HCT116 (cell line): ENCODE data around the gene POTEJ. TPM values are rescaled to one million over a fixed set of nuclear protein-coding genes. Genes with fewer than 3 reads are reported as not detected.
"Not testable (repeated sequence)": the region's sequence is repeated elsewhere in the genome, so short reads cannot be mapped to it uniquely, and the experiment has no call there.

Experiments used
- ATAC-seq: fragments of 200-7000 bp; cut with Tn5 transposase; 2 replicates; pipeline ENCODE4 v1.9.1; 2020; ENCODE audit warnings: mild to moderate bottlenecking, moderate library complexity
- BruUV-seq: library from RNA; stranded (reverse); fragments of 400-500 nt; replicated peaks from 2 replicates; lab custom pipeline; 2021; lab: Mats Ljungman, UMichigan
- CTCF ChIA-PET: fragments of 300-600 bp; sonication (Branson Sonifier 250); formaldehyde crosslinking; loops from one replicate; lab custom pipeline; 2021; ENCODE audit warnings: antibody characterized with exemption; lab: Charles Lee
- POLR2A ChIA-PET: fragments of 300-600, 350-600 bp; sonication (Branson Sonifier 250); formaldehyde crosslinking; loops from one replicate; lab custom pipeline; 2021; ENCODE audit warnings: antibody characterized with exemption; lab: Charles Lee
- RAD21 ChIA-PET, 2 experiments: fragments of 300-600 bp; sonication (Branson Sonifier 250); formaldehyde crosslinking; loops; one replicate each; lab custom pipeline; 2023; ENCODE audit warnings: low total read pairs in 2 of 2; ENCODE audit not compliant: uncharacterized antibody in 2 of 2, unreplicated experiment in 2 of 2, low non-redundant PET in 1 of 2; lab: Charles Lee
- DNase-seq: peaks from one replicate; pipeline ENCODE4 v3.0.0-alpha.2; 2010; ENCODE audit warnings: low read depth, low spot score
- H2AFZ ChIP-seq: fragments of 200-600 bp; shearing (Covaris generic), sonication (generic); 2 replicates; pipeline ENCODE4 v1.6.1; 2017; ENCODE audit warnings: low read depth, mixed run types, mixed read lengths, antibody characterized with exemption, low read length; ENCODE audit not compliant: poor library complexity, severe bottlenecking
- H3K27ac ChIP-seq: 2 replicates; pipeline ENCODE4 v1.5.1; 2012; ENCODE audit warnings: low read depth, low read length
- H3K27me3 ChIP-seq: fragments of 200-600 bp; sonication (generic); 2 replicates; pipeline ENCODE4 v1.6.1; 2016; ENCODE audit warnings: mixed run types, low read length, mixed read lengths; ENCODE audit not compliant: insufficient read depth
- H3K36me3 ChIP-seq, 2 experiments: fragments of 200-500 bp in 1 of 2; fragments of 200-600 bp in 1 of 2; sonication (Bioruptor generic) in 1 of 2; sonication (generic) in 1 of 2; 2 replicates each; pipeline versions ENCODE4 v1.5.1 to v1.6.1; 2014 to 2016; ENCODE audit warnings: low read length in 2 of 2, inconsistent platforms in 1 of 2, mixed read lengths in 1 of 2, mixed run types in 1 of 2; ENCODE audit not compliant: insufficient read depth in 2 of 2, control insufficient read depth in 1 of 2
- H3K4me1 ChIP-seq, 2 experiments: fragments of 200-600 bp in 1 of 2; sonication (generic) in 1 of 2; 2 replicates each; pipeline versions ENCODE4 v1.5.1 to v1.6.1; 2012 to 2017; ENCODE audit warnings: low read length in 2 of 2, inconsistent platforms in 1 of 2, mild to moderate bottlenecking in 1 of 2, mixed read lengths in 1 of 2, mixed run types in 1 of 2, moderate library complexity in 1 of 2; ENCODE audit not compliant: insufficient read depth in 2 of 2, control insufficient read depth in 1 of 2
- H3K4me2 ChIP-seq: fragments of 200-600 bp; sonication (generic); 2 replicates; pipeline ENCODE4 v1.6.1; 2017; ENCODE audit warnings: mixed run types, low read length, mixed read lengths
- H3K4me3 ChIP-seq, 2 experiments: fragments of 200-600 bp in 1 of 2; sonication (generic) in 1 of 2; replicated peaks in 1 of 2; 2 replicates each; pipeline ENCODE4 v1.5.1; 2011 to 2016; ENCODE audit warnings: low read length in 2 of 2, control low read depth in 1 of 2, low read depth in 1 of 2, mild to moderate bottlenecking in 1 of 2, mixed read lengths in 1 of 2, mixed run types in 1 of 2
- H3K79me2 ChIP-seq: fragments of 200-600 bp; sonication (generic); 2 replicates; pipeline ENCODE4 v1.6.1; 2017; ENCODE audit warnings: mild to moderate bottlenecking, mixed run types, low read length, moderate library complexity, mixed read lengths; ENCODE audit not compliant: insufficient read depth
- H3K9ac ChIP-seq: fragments of 200-600 bp; sonication (generic); 2 replicates; pipeline ENCODE4 v1.6.1; 2016; ENCODE audit warnings: low read length, mixed read lengths
- H3K9me2 ChIP-seq: fragments of 200-600 bp; sonication (generic), shearing (Covaris generic); 2 replicates; pipeline ENCODE4 v1.6.1; 2017; ENCODE audit warnings: mixed run types, mild to moderate bottlenecking, moderate library complexity; ENCODE audit not compliant: insufficient read depth
- H3K9me3 ChIP-seq, 2 experiments: fragments of 200-500 bp in 1 of 2; fragments of 200-600 bp in 1 of 2; sonication (Bioruptor generic) in 1 of 2; sonication (generic) in 1 of 2; 2 replicates each; pipeline ENCODE4 v1.6.1; 2014 to 2017; ENCODE audit warnings: low read length in 2 of 2, mixed read lengths in 2 of 2, inconsistent platforms in 1 of 2, low read depth in 1 of 2, mild to moderate bottlenecking in 1 of 2, mixed run types in 1 of 2, moderate library complexity in 1 of 2; ENCODE audit not compliant: control insufficient read depth in 1 of 2, insufficient read depth in 1 of 2
- H4K20me1 ChIP-seq: fragments of 200-600 bp; sonication (generic), shearing (Covaris generic); 2 replicates; pipeline ENCODE4 v1.6.1; 2017; ENCODE audit warnings: mixed run types, mild to moderate bottlenecking, moderate library complexity; ENCODE audit not compliant: insufficient read depth
- intact Hi-C: fragments of 100-400 bp; cut with micrococcal nuclease; formaldehyde crosslinking; loops from 2 replicates; pipeline ENCODE4 v1.10.0; 2022
- total RNA-seq: library from RNA; stranded (reverse); gene quantifications from one replicate; pipeline ENCODE4 v1.2.1, GENCODE V29; 2021; ENCODE audit not compliant: unreplicated experiment

POTEJ gene
- total RNA-seq, 1 experiment from 2014 or later: not detected

DNA sequence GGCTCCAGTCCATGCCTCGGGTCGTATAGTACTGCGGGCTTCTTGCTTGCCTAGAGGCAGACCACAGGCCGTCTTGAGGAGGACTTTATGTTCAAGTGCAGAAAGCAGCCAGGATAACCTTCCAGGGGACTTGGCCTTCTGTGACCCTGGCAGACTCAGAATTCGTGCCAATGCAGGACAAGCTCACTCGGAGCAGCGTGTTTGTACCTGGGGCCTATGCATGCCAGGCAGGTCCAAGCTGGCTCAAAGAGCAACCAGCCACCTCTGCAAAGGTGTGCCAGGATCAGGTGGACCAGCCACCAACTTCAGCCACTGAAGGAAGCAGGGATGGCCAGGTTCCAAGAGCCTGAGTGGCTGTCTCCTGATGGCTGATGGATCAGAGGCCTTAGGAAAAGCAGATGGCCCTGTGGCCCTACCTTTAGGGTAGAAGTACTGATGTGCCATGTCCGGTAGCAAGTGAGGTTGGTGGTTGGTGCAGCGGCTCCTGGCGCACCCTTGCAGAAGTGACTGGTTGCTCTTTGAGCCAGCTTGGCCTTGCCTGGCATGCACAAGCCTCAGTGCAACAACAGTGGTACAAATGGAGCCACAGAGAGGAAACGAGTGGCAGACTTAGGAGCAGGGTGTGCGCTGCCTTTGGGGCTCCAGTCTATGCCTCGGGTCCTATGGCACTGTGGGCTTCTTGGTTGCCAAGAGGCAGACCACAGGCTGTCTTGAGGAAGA, 58.9 kb downstream of the POTEJ start:
- H3K4me3 ChIP-seq, H3K9ac ChIP-seq, RAD21 ChIA-PET, ATAC-seq, CTCF ChIA-PET, H3K36me3 ChIP-seq, H3K4me2 ChIP-seq, intact Hi-C loops, H2AFZ ChIP-seq, DNase-seq, H3K27ac ChIP-seq, H4K20me1 ChIP-seq, POLR2A ChIA-PET, H3K4me1 ChIP-seq, H3K79me2 ChIP-seq, H3K9me2 ChIP-seq, H3K9me3 ChIP-seq, BruUV-seq, H3K27me3 ChIP-seq: not testable (repeated sequence)

DNA sequence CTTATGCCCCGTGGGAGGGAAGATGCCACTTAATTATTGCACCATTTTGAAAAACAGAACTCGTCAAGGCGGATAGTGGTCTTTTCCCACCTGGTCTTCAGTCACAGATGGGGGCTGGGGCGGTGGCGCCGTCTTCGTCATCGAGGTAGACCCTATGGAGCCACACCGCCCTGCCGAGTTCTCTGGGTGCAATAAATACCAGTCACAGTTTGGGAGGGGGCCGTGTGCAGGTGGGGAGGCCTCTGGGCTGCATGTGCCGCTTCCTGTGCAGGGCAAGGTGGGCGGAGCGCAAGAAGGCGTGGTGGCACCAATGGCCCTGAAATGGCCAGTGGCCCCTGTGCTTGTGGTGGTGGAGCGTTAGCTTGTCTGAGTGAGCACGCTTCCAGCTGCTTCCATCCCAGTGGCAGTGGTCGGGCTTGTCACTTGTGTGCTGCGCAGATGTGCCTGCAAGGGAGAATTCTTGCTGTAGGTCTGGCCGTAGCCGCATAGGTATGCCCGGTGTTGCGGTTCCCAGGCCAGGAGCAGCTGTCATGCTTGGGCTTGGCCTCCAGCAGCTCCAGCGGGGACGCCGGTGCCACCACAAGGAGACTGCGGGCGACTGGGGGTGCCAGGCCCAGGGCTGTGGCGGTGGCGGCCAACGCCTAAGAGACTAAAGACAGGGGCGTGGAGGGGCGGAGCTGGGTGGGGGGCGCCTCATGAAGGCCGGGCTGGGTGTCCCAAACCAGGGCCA, 81.0 kb downstream of the POTEJ start:
- H3K4me3 ChIP-seq, H2AFZ ChIP-seq, RAD21 ChIA-PET, H3K9ac ChIP-seq, intact Hi-C loops, H3K4me2 ChIP-seq, CTCF ChIA-PET, H3K27me3 ChIP-seq, H3K4me1 ChIP-seq, H3K27ac ChIP-seq, H3K79me2 ChIP-seq, H4K20me1 ChIP-seq, H3K9me2 ChIP-seq, BruUV-seq, H3K36me3 ChIP-seq, ATAC-seq, H3K9me3 ChIP-seq, POLR2A ChIA-PET, DNase-seq: not testable (repeated sequence)
